MM.1S (cell line): ENCODE data around the gene MOSPD3.

Experiments used
- DNase-seq: peaks from one replicate; pipeline ENCODE4 v3.0.0-alpha.2; 2015
- H2AFZ ChIP-seq: fragments of 300-600 bp; sonication (generic); 2 replicates; pipeline ENCODE4 v1.6.0; 2016; ENCODE audit warnings: antibody characterized with exemption, low read length
- H3F3A ChIP-seq: fragments of 300-600 bp; sonication (generic); 2 replicates; pipeline ENCODE4 v1.6.1; 2016; ENCODE audit warnings: mild to moderate bottlenecking, antibody characterized with exemption, low read length, moderate library complexity, mixed read lengths; ENCODE audit not compliant: insufficient read depth
- H3K27ac ChIP-seq: fragments of 300-600 bp; sonication (generic); 2 replicates; pipeline ENCODE4 v1.5.1; 2016; ENCODE audit warnings: mild to moderate bottlenecking, low read length
- H3K27me3 ChIP-seq: fragments of 300-600 bp; sonication (generic); replicated peaks from 2 replicates; pipeline ENCODE4 v1.6.0; 2016; ENCODE audit warnings: low read length; ENCODE audit not compliant: insufficient read depth
- H3K36me3 ChIP-seq: fragments of 300-600 bp; sonication (generic); replicated peaks from 2 replicates; pipeline ENCODE4 v1.6.1; 2016; ENCODE audit warnings: mild to moderate bottlenecking, low read length, mixed read lengths; ENCODE audit not compliant: insufficient read depth
- H3K4me1 ChIP-seq: fragments of 300-600 bp; sonication (generic); 2 replicates; pipeline ENCODE4 v1.6.1; 2016; ENCODE audit warnings: low read length, mixed read lengths
- H3K4me2 ChIP-seq: fragments of 300-600 bp; sonication (generic); 2 replicates; pipeline ENCODE4 v1.6.0; 2016; ENCODE audit warnings: low read depth, low read length
- H3K4me3 ChIP-seq: fragments of 300-600 bp; sonication (generic); 2 replicates; pipeline ENCODE4 v1.5.1; 2016; ENCODE audit warnings: low read length, mixed read lengths
- H3K79me2 ChIP-seq: fragments of 300-600 bp; sonication (generic); 2 replicates; pipeline ENCODE4 v1.6.1; 2016; ENCODE audit warnings: mixed run types, low read length, mixed read lengths
- H3K9ac ChIP-seq: fragments of 300-600 bp; sonication (generic); 2 replicates; pipeline ENCODE4 v1.6.1; 2016; ENCODE audit warnings: low read length, mixed read lengths
- H3K9me2 ChIP-seq: fragments of 300-600 bp; sonication (generic); replicated peaks from 2 replicates; pipeline ENCODE4 v1.6.1; 2016; ENCODE audit warnings: mild to moderate bottlenecking, low read length, mixed read lengths; ENCODE audit not compliant: insufficient read depth
- H3K9me3 ChIP-seq: fragments of 300-600 bp; sonication (generic); replicated peaks from 2 replicates; pipeline ENCODE4 v1.6.1; 2016; ENCODE audit warnings: mild to moderate bottlenecking, low read length, mixed read lengths; ENCODE audit not compliant: insufficient read depth
- H4K20me1 ChIP-seq: fragments of 300-600 bp; sonication (generic); 2 replicates; pipeline ENCODE4 v1.6.1; 2016; ENCODE audit warnings: mild to moderate bottlenecking, low read length, moderate library complexity, mixed read lengths; ENCODE audit not compliant: insufficient read depth
- CTCF ChIP-seq: fragments of 300-600 bp; sonication (generic); IDR thresholded peaks from 2 replicates; pipeline ENCODE4 v1.5.1; 2016; ENCODE audit warnings: antibody characterized with exemption, low read length, mixed read lengths
- EZH2 ChIP-seq: fragments of 300-600 bp; sonication (generic); optimal IDR thresholded peaks from 2 replicates; pipeline ENCODE3; 2017; ENCODE audit warnings: low read depth, mild to moderate bottlenecking, antibody characterized with exemption, low read length, mixed read lengths
- EZH2phosphoT487 ChIP-seq: fragments of 300-600 bp; sonication (generic); IDR thresholded peaks from 2 replicates; pipeline ENCODE4 v1.6.1; 2018; ENCODE audit warnings: antibody characterized with exemption, low read length

MOSPD3 gene

DNA sequence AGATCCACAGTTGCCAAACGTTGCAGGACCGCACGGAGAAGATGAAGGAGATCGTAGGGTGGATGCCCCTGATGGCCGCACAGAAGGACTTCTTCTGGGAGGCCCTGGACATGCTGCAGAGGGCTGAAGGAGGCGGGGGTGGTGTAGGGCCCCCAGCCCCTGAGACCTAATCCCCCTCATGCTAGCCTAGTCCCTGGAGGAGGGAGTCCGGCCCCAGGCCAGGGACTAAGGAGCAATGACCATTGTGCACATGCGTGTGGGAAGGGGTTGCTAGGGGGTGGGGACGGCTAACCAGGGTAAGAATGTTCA is 11.7 kb upstream of the MOSPD3 start:
- TF ChIP-seq EZH2 (no peak), CTCF (no peak), EZH2phosphoT487 (no peak)
- Histone ChIP-seq H4K20me1 (no peaks in the 10 kb centered on the region), H3K4me1 (no peaks in the 10 kb centered on the region; the same call in 1 of the 2 replicates), H2AFZ (no peak overlapping the region), H3K4me3 (no peak overlapping the region), H3K27me3 (peaks cover 66% of the 10 kb centered on the region), H3K4me2 (no peak overlapping the region), H3K79me2 (no peaks in the 10 kb centered on the region), H3K36me3 (no peaks in the 10 kb centered on the region), H3K9me3 (no peaks in the 10 kb centered on the region), H3K9ac (no peak overlapping the region), H3K9me2 (no peaks in the 10 kb centered on the region), H3F3A (no peaks in the 10 kb centered on the region), H3K27ac (no peak overlapping the region)
- DNase-seq: no peak

GRCh38 chr7:100602889-100603725 is 9.2 kb upstream of the MOSPD3 start:
- no peak for TF ChIP-seq EZH2
- no peak for TF ChIP-seq CTCF
- no peak for TF ChIP-seq EZH2phosphoT487
- DNase-seq: no peak
- H3K79me2 ChIP-seq: no peaks in the 10 kb centered on the region
- no peak overlapping the region for H3K27ac ChIP-seq
- no peak overlapping the region for H2AFZ ChIP-seq
- H3K27me3 ChIP-seq: peaks cover 76% of the 10 kb centered on the region
- H3K9me3 ChIP-seq: no peaks in the 10 kb centered on the region
- H3K4me3 ChIP-seq: no peak overlapping the region
- peak overlapping the region; percentile 99; the same call in 1 of the 2 replicates for H3K4me2 ChIP-seq
- no peak overlapping the region for H3K9ac ChIP-seq
- H3F3A ChIP-seq: no peaks in the 10 kb centered on the region
- no peaks in the 10 kb centered on the region; the same call in 1 of the 2 replicates for H3K4me1 ChIP-seq
- H4K20me1 ChIP-seq: no peaks in the 10 kb centered on the region
- H3K9me2 ChIP-seq: no peaks in the 10 kb centered on the region
- H3K36me3 ChIP-seq: no peaks in the 10 kb centered on the region

DNA sequence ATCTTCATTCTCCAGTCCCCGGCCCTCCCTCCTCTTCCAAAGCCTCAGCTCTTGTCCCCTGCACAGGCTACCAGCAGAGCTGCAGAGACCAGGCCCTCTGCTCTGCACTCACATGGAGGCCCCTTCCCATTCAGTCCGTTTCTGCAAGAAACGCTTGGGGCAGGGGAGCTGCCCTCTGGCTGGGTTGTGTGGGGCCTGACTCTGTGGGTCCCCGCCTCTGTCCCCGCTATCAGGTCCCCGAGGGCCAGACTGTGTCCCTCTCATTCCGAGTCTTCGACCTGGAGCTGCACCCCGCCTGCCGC is 8.7 kb upstream of the MOSPD3 start:
- no peaks in the 10 kb centered on the region for H3K36me3 ChIP-seq
- H3K9me3 ChIP-seq: no peaks in the 10 kb centered on the region
- no peak overlapping the region for H3K9ac ChIP-seq
- TF ChIP-seq EZH2phosphoT487: no peak
- no peak for DNase-seq
- H3F3A ChIP-seq: no peaks in the 10 kb centered on the region
- peaks cover 82% of the 10 kb centered on the region for H3K27me3 ChIP-seq
- H3K27ac ChIP-seq: no peak overlapping the region
- no peaks in the 10 kb centered on the region for H3K9me2 ChIP-seq
- peak overlapping the region; percentile 42; the same call in 1 of the 2 replicates for H3K4me3 ChIP-seq
- H2AFZ ChIP-seq: peak overlapping the region; percentile 63
- no peaks in the 10 kb centered on the region for H4K20me1 ChIP-seq
- no peaks in the 10 kb centered on the region; the same call in 1 of the 2 replicates for H3K4me1 ChIP-seq
- H3K79me2 ChIP-seq: no peaks in the 10 kb centered on the region
- H3K4me2 ChIP-seq: peak overlapping the region; percentile 99
